Activated CD8-positive, alpha-beta memory T cell treated with anti-CD3 and anti-CD28 coated beads, Interleukin-2, amount 50 U/mL, for 24 hours (primary cell): ENCODE data around the gene NEB.
"Not testable (repeated sequence)": the region's sequence is repeated elsewhere in the genome, so short reads cannot be mapped to it uniquely, and the experiment has no call there.

Source experiments
- DNase-seq: peaks from one replicate; pipeline ENCODE4 v3.0.0-alpha.2; 2020; ENCODE audit errors: extremely low read depth

The NEB gene

DNA sequence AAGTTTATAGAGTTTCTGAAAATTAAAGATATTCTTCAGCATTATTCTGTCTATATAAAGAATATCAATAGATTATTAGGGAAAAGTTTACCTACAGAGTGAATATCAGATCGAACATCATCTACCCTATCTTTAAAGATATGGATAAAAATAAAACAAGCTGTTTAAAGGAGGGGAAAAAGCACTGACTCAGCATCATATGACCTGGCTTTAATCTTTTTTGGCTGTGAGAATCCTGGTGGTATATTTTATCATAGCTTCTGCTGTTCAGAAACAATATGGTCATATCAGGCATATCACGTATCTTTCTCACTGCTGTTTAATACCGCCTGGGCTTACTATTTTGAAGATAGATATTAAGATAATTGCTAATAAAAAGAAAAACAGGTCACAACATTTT is 80.2 kb downstream of the NEB start:
- DNase-seq, result no peak

DNA sequence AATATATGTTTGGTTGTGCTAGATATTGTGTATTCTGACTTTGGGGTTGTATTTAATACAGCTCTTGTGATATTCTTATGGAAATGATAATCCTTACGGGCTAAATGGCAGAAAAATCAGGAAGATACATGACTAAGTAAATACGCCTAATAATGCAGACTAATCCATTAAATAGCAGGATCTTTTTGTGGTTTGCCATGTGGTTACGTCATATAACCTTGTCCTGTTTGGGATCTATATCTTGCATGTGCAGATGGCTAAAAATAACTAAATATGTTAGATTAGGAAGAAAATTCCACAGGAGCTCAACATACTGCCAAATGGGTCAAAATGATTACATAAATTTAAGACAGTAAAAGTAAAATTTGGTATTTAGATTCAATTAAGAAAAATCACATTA is 83.0 kb downstream of the NEB start:
- DNase-seq, result no peak

DNA sequence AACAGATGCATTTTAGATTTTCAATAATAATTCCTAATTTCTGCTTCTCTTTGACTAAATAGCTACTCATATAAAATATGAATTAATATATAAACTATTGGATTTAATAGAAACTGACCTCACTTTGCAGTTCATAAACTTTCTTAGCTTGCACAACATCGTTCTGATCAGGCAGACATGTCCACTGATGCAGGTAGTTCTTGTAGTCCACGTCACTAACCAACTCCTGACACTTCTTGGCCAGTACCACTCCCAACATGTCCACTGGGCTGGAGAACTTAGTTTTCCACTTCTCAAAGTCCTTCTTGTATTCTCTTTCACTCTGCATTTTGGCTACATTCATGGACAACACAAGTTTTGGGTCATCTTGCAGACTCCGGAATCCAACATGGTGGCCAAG is 83.8 kb downstream of the NEB start:
- no peak for DNase-seq

DNA sequence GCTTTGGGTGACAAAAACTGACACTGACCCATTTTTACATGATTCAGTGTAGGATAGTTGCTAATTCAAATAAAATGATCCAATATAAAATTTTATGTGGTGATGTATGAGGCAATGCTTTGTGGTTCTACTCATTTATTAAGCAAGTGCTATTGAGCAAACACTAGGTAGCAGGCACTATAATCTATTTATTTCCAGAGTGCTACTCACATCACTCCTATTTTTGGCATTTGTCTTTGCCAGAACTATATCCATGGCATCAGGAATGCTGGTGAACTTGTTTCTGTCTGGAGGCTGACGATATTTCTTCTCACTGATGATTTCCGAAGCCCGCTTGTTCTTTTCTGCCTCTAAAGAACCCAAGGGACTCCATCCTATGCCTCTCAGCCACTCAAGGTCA is 84.3 kb downstream of the NEB start:
- DNase-seq, result no peak

DNA sequence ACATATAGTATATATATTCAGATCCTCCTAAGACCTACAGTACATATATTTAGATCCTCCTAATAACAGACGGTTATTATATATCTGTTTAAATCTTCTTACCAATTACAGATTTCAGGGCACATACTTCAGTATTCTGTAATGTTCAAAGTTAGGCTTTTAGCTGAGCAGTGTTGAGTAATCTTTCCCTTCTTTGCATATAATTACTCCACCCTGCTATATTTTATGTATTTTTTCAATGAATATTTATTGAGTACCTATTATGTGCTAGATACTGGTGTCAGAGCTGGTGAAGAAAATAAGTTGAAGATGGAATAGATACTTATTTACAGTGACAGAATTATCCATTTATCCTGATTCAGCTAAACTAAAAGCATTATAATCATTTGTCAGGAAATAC is 84.9 kb downstream of the NEB start:
- no peak for DNase-seq

DNA sequence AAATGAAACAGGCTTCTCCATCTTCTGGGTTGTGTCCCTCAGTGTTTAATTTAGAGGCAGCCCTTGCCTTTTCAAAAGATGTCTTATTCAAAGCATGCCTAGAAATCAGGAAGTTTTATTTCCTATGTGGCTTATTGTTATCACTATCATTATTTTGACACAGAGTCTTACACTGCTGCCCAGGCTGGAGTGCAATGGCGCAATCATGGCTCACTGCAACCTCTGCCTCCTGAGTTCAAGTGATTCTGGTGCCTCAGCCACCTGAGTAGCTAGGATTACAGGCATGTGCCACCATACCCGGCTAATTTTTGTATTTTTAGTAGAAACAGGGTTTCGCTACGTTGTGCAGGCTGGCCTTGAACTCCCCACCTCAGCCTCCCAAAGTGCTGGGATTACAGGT is 87.8 kb downstream of the NEB start:
- not testable (repeated sequence) for DNase-seq

DNA sequence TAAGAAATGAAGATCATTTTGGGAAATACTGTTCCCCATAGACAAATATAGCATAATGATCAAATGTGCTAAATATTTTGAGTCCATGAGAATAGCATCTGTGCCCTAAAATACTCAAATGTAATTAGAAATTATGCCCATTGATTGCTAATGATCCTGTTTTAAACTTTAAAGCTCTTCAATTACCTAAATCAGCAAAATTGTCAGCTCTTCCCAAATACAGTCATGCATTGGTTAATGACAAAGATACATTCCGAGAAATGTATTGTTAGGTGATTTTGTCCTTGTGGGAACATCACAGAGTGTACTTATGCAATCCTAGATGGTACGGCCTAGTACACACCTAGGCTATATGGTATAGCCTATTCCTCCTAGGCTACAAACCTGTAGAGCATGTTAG is 89.7 kb downstream of the NEB start:
- no peak for DNase-seq

DNA sequence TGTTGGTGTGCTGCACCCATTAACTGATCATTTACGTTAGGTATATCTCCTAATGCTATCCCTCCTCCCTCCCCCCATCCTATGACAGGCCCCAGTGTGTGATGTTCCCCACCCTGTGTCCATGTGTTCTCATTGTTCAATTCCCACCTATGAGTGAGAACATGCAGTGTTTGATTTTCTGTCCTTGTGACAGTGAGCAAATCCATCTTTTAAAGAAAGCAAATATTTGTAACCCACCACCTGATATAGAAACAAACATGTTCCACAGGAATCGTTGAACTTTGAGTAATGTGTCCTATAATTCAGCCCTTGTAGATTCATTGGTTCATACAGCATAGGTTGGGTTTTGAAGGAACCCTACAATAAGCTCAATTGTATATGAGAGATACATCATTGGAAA is 92.4 kb downstream of the NEB start:
- DNase-seq, result not testable (repeated sequence)

DNA sequence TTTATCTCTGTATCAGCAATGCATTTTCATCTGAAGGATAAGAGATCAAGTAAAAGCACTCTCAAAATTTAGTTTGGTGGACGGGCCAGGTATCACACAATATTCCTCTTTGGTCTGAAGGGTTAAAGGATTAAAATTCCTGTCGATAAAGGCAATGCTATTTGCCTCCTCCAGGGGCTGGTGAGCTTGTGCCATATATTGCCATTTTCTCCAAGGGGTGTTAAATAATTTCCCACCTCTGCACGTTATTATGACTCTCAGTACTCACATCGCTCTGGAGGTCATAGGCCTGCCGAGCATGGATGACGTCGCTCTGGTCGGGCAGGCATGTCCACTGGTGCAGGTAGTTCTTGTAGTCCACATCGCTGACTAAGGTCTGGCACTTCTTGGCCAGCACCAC is 94.2 kb downstream of the NEB start:
- no peak for DNase-seq

DNA sequence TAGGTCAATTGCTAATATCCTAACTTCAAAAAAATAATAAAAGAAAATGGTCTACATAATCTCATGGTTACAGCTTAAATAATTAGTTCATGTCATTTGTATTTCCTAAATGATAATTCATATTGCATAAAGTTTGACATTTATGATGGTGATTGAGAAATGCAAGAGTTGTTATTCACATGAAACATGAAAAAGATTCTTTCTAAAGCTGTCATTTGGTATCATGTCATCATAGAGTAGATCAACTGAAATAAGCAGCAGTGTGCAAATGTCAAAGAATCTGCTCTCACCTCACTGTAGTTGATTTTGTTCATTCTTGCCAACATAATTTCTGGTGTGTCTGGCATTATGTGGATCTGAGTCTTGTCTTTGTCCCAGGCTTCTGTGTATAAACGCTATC is 95.3 kb downstream of the NEB start:
- no peak for DNase-seq

DNA sequence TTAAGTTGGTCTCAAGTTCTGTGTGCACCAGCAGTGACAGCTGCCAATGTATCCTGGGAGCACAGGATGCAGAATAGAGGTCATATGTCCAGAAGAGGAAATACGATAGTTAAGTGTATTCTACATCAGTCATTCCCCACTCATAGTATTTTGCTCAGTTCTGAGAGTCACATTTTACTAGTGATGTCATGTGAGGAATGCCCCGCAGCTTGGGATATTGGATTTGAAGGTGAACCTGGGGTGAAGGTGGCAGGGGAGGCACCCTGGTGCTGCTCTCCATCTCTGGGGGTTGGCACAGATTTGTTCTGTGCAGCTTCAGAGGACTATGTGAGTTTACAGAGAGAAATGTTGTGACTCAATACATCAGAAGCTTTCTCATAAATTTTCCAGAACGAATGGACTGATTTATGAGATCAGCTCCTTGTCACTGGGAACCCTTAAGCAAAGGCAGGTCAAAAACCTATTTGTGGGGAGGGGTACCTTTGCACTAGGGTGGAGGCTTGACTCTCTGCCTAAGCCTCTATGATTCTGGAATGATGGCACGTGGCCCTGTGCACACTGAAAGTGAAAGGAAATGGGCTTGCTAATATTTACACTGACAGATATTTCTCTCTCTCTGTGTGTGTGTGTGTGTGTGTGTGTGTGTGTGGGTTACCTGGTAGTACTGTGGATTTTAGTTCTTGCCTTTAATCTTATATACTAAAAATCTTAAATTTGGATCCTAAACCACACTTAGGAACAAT is 95.9 kb downstream of the NEB start:
- DNase-seq, result no peak

DNA sequence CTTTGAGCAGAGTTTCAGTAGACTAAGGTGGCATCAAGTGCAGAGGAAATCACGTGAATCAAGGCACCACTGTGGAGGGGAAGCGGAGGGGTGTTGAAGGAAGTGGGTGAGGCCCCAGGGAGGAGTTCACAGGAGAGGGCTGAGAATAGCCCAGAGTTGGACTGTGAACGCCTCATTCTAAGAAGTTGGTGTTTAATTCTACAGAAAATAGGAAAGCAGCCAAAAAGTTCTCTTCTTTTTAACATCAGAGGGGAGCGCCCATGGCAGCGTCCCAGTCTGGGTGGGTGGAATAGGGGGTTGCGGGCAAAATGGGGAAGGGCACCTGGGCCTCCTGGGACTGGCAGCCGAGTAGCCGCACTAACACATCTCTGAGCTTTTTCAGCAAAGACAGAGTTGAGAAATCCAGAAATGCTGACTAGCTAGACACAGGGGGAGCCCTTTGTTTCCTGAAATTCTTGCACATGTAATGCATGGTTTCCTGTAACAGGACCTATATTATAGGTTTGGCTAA is 97.0 kb downstream of the NEB start:
- DNase-seq, result peak; percentile 18

DNA sequence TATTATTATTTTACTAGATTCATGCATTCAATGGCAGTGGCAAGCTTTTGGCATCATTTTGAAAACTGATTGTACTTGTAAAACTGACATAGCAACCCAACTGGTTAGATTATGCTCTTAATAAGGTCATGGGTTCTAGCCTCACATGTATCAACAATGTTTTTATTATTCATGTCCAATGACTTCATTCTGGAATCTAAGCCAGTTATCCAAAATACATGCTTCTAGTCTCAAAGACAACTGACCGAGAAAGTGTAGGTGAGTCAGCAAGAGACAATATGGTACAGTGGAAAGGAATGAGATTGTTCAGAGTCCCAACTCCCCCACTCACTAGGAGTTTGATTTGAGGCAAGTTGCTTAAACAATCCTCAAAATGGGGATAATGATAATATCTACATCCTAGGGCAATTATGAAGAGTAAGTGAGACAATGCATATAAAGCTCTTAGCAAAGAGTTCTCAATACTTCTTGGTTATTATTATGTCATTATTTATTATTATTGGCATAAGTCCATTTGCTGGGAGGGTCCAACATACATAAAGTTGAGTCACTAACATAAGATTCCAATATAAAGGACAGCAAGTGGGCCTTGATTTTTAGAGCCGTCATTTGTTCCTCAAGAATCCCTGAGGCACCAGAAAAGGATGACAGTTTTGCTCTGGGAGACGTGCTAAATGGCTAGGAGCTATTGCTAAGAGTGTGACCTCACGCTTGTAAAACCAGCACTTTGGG is 99.4 kb downstream of the NEB start:
- no peak for DNase-seq

DNA sequence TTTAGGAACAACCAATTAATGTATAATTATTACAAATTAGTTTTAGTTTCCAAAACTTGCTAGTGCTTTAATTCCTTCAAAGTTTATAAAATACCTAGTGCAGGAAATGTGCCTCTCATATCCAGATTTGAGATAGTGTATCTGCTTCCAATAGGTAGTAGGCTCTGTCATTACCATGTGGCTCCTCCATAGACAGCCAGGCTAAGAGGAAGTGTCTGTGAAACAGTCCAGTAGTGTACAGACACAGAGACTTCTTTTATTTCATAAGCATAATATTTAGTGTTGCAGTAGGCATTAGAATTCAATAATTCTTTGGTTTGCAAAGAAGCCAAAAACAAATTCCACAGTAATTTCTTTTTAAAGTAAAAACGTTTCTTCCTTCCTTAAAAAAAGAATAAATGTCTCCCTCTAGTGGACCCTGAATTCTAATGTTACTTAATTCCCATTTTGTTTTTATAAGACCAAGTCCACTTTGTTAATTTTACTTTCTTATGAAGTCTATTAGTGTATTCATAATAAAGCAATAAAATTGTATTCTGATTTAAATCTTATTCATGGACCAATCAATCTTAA is 101.2 kb downstream of the NEB start:
- no peak for DNase-seq

DNA sequence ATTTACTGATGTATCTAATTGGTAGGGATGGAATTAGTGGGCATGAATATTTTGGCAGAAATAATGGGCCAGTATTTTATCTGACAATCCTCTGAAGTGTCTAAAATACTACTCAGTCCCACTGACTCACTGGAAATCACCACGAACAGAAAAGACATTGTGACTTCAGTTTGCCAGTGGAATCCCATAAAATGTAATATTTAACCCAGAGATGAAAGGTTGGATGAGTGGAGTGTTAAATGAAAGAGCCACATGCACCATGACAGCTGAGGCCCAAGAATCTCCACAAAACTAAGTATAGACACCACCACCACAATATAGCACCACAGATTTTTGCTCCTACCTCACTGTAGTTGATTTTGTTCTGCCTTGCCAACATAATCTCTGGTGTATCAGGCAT is 103.9 kb downstream of the NEB start:
- DNase-seq, result no peak

DNA sequence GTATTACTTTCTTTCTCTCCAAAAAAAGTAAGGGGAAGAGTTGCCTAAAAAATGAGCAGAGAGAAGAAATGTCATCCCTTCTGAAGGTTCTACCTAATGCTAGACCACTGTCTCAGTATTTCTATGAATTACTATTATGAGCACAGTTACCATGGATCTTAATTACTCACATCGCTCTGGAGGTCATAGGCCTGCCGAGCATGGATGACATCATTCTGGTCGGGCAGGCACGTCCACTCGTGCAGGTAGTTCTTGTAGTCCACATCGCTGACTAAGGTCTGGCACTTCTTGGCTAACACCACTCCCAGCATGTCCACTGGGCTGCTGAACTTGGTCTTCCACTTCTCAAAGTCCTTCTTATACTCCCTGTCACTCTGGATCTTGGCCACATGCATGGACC is 106.9 kb downstream of the NEB start:
- no peak for DNase-seq

DNA sequence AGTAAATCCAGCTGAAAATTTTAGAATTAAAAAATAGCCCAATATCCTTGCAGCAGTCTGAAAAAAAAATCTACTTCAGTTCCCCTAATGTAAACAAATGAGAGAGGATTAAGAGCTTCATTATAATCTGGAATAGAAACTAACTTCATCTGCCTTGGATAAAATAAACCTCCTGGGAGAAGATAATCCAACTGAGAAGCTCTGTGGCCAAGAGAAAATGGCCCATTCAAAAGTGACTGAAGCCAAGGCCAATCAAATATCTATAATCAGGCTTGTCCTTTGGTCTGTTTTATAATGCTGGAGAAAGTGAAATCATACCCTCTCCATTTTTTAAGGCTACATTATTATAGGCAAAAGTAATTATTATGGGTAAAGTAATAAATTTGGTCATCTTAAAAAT is 110.0 kb downstream of the NEB start:
- DNase-seq, result no peak

DNA sequence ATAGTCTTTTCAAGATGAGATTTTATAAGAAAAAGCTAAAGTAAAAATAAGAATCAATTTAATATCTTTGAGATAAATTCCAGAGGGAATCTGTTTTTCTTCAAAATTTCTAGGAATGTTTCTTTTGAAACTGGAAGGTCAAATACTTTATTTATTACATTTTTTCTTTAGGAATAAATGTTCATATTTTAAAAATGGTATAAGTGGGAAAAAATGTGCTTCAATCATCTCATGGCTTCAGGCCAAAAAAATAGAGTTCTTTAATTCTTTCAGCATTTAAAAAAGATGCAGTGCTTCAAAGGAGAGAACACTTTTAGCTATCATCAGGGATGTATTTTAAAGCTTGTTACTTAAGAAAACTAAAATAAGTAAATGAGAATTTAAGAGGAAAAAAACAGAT is 110.6 kb downstream of the NEB start:
- no peak for DNase-seq

DNA sequence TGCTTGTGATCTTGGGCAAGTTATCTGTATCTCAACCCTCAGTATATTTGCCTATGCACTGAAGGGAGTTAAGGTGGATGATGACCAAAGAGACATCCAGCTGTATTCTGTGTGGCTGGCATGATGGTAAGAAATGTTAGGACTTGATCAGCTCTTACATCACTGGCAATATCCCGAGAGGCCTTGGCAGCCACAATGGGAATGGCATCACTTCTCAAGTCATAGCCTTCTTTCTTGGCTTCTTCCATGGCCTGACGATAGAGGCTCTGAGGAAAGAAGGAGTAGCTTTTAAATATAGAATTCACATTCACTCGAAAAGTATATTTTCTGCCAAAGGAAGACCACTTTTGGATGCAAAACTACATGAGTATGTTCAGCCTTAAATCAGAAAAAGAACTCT is 113.5 kb downstream of the NEB start:
- DNase-seq, result no peak

DNA sequence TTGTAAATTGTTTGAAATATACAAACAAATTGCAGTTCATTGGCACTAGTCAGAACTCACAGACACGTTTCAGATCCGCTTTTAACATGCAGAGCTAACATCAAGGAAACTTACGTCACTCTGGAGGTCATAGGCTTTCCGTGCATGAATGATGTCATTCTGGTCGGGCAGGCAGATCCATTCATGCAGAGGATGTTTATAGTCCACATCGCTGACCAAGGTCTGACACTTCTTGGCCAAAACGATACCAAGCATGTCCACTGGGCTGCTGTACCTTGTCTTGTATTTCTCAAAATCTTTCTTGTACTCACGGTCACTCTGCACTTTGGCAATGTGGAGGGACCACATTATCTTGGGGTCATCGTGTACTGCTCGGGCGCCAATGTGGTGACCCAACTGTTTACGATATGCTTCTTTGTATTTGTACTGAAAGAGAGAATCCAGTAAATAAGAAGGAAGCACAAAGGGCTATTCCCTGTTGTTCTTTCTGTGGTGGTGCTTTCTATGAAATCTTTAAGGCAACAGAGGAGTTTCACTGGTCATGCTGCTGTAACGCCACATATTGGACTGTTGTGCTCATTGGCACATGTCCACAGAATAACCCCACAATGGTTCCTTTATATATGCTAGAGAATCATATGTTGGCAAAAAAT is 114.8 kb downstream of the NEB start:
- DNase-seq, result no peak

DNA sequence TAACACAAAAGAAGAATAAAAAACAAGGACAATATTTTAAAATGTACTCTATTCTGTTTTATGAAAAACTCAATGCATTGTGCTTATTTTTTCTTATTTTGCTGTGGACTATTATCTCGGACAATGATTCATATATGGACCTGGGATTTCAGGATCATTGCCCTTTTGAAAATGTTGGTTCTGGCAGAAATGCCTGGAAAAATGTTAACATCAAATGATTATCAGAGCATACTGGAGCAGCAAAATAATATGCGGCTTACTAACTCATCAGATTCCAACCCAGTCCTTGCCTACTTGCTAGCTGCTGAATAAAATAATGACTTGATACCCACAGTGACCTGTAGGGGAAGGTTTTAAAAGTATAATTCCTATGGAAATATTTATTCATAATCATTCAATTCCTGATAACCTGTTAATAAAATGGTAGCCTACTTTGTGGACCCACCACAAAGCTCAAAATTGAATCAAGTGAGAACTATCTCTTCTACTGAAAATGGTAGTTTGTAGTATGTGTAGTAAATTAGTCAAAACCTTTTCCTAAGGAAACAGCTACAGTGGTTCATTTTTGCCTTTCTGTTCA is 117.4 kb downstream of the NEB start:
- DNase-seq, result no peak

DNA sequence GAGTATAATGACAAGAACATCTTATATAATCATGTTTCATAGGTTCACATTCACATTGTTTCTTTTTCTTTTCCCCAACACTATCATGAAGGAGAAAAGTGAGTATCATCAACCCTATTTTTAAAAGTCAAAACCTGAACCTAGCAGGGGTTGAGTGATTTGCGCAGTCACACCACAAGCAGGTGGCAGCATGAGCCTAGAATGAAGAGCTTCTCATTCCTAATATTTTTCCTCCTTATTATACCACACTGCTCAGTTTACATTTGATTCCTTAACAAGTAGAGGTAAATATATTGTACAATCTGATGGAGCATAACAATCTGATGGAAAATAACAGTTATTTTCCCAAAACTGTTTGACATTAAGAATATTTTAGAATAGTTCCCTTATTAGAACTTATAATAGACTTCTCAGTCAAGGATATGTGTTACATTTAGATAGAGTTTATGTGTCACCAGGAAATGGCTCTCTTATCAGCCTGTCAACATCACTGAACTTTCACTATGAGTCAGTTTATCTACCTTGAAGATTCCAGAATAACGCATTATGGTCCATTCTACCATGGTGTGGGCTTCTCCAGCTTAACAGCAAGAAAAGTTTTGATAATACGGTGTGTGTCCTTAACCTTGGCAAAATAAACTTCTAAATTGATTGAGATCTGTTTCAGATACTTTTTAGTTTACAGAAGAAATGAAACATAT is 119.5 kb downstream of the NEB start:
- no peak for DNase-seq
